Measurements from ENCODE around the gene KRCC1. TPM values are rescaled to one million over a fixed set of nuclear protein-coding genes. Genes with fewer than 3 reads are reported as not detected.
A peak's percentile ranks its signal among the peaks of the same experiment; 100 is the strongest.

KRCC1 gene
- total and polyA plus RNA-seq, 11 donors = 18.7 to 25.1 (median 21.1) TPM

DNA sequence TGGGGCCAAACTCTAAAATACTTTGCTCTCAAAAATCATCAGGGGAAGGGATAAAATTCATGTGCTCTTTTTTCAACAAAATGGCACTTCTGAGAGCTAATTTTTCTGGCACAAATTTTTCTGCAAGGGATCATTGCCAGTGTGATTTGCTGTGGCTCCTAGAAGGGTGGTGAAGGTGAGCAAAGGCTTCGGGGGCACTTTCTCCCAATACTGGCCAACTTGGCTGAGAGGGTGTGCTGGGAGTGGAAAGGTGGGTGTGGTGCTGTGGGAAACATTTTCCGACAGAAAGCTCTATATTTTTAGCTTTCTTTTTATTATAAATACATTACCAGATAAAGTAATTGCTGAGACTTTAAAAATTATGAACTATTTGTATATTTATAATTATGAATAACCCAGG, 12.5 kb upstream of the KRCC1 start:
- H3K4me1 ChIP-seq = peaks cover 0 to 14% (median 0%) of the 10 kb centered on the region in 12 donors
- TF ChIP-seq, protein P1, sequence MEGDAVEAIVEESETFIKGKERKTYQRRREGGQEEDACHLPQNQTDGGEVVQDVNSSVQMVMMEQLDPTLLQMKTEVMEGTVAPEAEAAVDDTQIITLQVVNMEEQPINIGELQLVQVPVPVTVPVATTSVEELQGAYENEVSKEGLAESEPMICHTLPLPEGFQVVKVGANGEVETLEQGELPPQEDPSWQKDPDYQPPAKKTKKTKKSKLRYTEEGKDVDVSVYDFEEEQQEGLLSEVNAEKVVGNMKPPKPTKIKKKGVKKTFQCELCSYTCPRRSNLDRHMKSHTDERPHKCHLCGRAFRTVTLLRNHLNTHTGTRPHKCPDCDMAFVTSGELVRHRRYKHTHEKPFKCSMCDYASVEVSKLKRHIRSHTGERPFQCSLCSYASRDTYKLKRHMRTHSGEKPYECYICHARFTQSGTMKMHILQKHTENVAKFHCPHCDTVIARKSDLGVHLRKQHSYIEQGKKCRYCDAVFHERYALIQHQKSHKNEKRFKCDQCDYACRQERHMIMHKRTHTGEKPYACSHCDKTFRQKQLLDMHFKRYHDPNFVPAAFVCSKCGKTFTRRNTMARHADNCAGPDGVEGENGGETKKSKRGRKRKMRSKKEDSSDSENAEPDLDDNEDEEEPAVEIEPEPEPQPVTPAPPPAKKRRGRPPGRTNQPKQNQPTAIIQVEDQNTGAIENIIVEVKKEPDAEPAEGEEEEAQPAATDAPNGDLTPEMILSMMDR (IDR thresholded peaks at IDR 0.05) = no peak
- TF ChIP-seq POLR2A (IDR thresholded peaks at IDR 0.05) = no peak
- H3K27me3 ChIP-seq = no peaks in the 10 kb centered on the region
- intact Hi-C loops (cut with DNase I) = no loop called here
- no peaks in the 10 kb centered on the region for H3K36me3 ChIP-seq
- no peak for DNase-seq
- peak in 1 of 4 donors; percentile 36 for ATAC-seq
- peak overlapping the region; percentile 23 to 95 (median 86) for H3K27ac ChIP-seq
- H3K9me3 ChIP-seq = peaks cover 0 to 2% (median 0%) of the 10 kb centered on the region in 12 donors
- 32 to 46% (median 43%) methylated on average over 2 of the region's 2 CpGs for WGBS, 4 donors
- peak overlapping the region; percentile 2 to 66 (median 54) for H3K4me3 ChIP-seq

DNA sequence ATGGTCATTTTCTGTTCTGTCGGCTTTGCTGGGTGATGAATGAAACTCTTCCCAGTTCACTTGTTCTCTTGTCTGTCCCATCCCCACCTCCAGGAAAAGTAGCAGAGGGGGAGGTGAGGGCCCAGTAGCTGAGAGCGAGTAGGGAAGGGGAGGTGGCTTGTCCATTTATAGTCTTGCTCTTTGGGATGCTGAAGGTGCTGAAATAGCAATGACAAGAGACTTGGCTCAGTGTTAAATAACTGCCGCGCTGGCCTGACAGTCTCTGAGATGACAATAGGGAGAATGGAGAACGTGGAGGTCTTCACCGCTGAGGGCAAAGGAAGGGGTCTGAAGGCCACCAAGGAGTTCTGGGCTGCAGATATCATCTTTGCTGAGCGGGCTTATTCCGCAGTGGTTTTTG, 12.0 kb upstream of the KRCC1 start, which contains the start of gene SMYD1:
Gene SMYD1 (plus strand): TSS at position 228 of the 400 bp plus-strand sequence. CDS start 40 bp downstream, at position 268.
- H3K27ac ChIP-seq = peak within 1 kb of the TSS; percentile 23 to 95 (median 86)
- peak within 1 kb of the TSS; percentile 2 to 66 (median 54) for H3K4me3 ChIP-seq
- WGBS, 4 donors = 34 to 45% (median 35%) methylated on average over 8 of the region's 8 CpGs
- TF ChIP-seq, protein P1 (IDR thresholded peaks at IDR 0.05) = no peak
- TF ChIP-seq POLR2A (IDR thresholded peaks at IDR 0.05) = peak in 1 of 2 donors; percentile 39
- DNase-seq (peak in 4 of 5 donors; percentile 53 to 69 (median 63)), ATAC-seq (peak; percentile 85 to 90 (median 90))
- intact Hi-C loops (cut with DNase I) = no loop called here
- no peaks in the 10 kb centered on the region for H3K9me3 ChIP-seq
- H3K27me3 ChIP-seq = no peaks in the 10 kb centered on the region
- no peaks in the 10 kb centered on the region for H3K36me3 ChIP-seq
- peaks cover 0 to 14% (median 0%) of the 10 kb centered on the region in 12 donors for H3K4me1 ChIP-seq

DNA sequence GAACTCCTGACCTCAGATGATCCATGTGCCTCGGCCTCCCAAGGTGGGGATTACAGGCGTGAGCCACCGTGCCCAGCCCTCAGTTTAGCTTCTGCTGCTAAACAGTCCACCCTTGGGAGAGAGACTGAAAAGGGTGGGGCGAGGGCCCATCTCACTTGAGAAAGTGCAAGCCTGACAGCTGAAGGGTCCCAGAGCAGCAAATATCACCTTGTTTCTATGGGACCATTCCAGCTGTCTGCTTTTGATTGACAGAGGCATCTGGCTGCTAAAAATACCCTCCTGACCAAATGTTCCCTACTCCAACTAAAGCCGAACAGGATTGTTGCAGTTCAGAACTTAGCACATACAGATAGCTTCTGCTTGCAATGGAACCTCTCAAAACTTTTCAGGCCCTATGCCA, 11.6 kb upstream of the KRCC1 start:
- intact Hi-C loops (cut with DNase I) = no loop called here
- no peaks in the 10 kb centered on the region for H3K36me3 ChIP-seq
- H3K9me3 ChIP-seq = no peaks in the 10 kb centered on the region
- peaks cover 0 to 14% (median 0%) of the 10 kb centered on the region in 12 donors for H3K4me1 ChIP-seq
- H3K27ac ChIP-seq = peak overlapping the region; percentile 23 to 95 (median 86)
- ATAC-seq (peak; percentile 82 to 87 (median 84)), DNase-seq (peak in 4 of 5 donors; percentile 52 to 80 (median 68))
- TF ChIP-seq, protein P1 (IDR thresholded peaks at IDR 0.05) = no peak
- TF ChIP-seq POLR2A (IDR thresholded peaks at IDR 0.05) = no peak
- 35 to 65% (median 43%) methylated on average over 5 of the region's 5 CpGs for WGBS, 4 donors
- no peaks in the 10 kb centered on the region for H3K27me3 ChIP-seq
- H3K4me3 ChIP-seq = peak overlapping the region in 7 of 12 donors; percentile 51 to 66 (median 60)

DNA sequence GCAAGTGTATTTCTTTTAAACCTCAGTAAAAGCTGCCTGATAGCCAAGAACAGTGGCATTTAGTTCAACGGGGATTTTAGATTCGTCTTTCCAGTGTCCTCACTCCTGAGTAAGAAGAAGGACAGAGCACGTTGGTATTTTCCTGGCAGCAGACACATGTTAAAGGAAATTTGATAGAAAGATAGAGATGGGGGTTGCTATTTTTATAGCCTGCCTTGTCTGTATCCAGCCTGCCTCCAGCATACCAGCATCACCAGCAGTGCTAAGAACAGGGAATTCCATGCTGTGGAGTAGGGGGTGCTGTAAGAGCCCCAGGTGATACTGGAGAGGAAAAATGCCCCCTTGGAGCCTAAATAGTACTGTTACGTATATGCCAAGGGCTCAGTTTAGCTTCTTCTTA, 11.0 kb upstream of the KRCC1 start:
- no peak for DNase-seq
- TF ChIP-seq, protein P1 (IDR thresholded peaks at IDR 0.05) = no peak
- no peak for TF ChIP-seq POLR2A (IDR thresholded peaks at IDR 0.05)
- peaks cover 0 to 14% (median 0%) of the 10 kb centered on the region in 12 donors for H3K4me1 ChIP-seq
- intact Hi-C loops (cut with DNase I) = no loop called here
- no peaks in the 10 kb centered on the region for H3K27me3 ChIP-seq
- peak; percentile 59 to 74 (median 62) for ATAC-seq
- peak overlapping the region in 4 of 12 donors; percentile 5 to 55 (median 14) for H3K4me3 ChIP-seq
- H3K36me3 ChIP-seq = no peaks in the 10 kb centered on the region
- no peaks in the 10 kb centered on the region for H3K9me3 ChIP-seq
- WGBS, 4 donors = 32 to 41% (median 33%) methylated on average over 4 of the region's 4 CpGs
- H3K27ac ChIP-seq = peak overlapping the region; percentile 23 to 95 (median 86)

Measured in heart left ventricle (tissue), 16 donors.